Keratinocyte (primary cell): ENCODE data around the gene SOAT1. TPM values are rescaled to one million over a fixed set of nuclear protein-coding genes. Genes with fewer than 3 reads are reported as not detected.

ENCODE experiments used
- DNase-seq: peaks from one replicate; pipeline ENCODE4 v3.0.0-alpha.2; 2011; ENCODE audit warnings: low read depth, missing footprints, low spot score
- FAIRE-seq: peaks from 2 replicates; lab custom pipeline; 2011; peaks lifted over from hg19 to GRCh38; lab: Jason Lieb, UNC
- H2AFZ ChIP-seq: 2 replicates; pipeline ENCODE4 v1.6.0; 2012; ENCODE audit warnings: low read length, control low read depth, inconsistent platforms; ENCODE audit not compliant: control insufficient read depth
- H3K27ac ChIP-seq: 2 replicates; pipeline ENCODE4 v1.5.1; 2011; ENCODE audit warnings: low read length; ENCODE audit not compliant: control insufficient read depth, insufficient read depth
- H3K27me3 ChIP-seq: 3 replicates; pipeline ENCODE4 v1.6.0; 2011; ENCODE audit warnings: low read length; ENCODE audit not compliant: control insufficient read depth, insufficient read depth; ENCODE audit errors: extremely low read depth
- H3K36me3 ChIP-seq, 2 experiments: 2 replicates in 1 of 2; 3 replicates in 1 of 2; pipeline ENCODE4 v1.5.1; 2011; ENCODE audit warnings: low read length in 2 of 2, mild to moderate bottlenecking in 1 of 2; ENCODE audit not compliant: control insufficient read depth in 2 of 2, insufficient read depth in 2 of 2; ENCODE audit errors: extremely low read depth in 1 of 2
- H3K4me1 ChIP-seq: 3 replicates; pipeline ENCODE4 v1.5.1; 2011; ENCODE audit warnings: low read length; ENCODE audit not compliant: control insufficient read depth, insufficient read depth; ENCODE audit errors: extremely low read depth
- H3K4me2 ChIP-seq: 3 replicates; pipeline ENCODE4 v1.6.0; 2011; ENCODE audit warnings: low read depth, low read length; ENCODE audit not compliant: control insufficient read depth, insufficient read depth; ENCODE audit errors: extremely low read depth
- H3K4me3 ChIP-seq, 3 experiments: fragments of 200-600 bp in 1 of 3; sonication (generic) in 1 of 3; 2 replicates in 2 of 3; 3 replicates in 1 of 3; pipeline ENCODE4 v1.5.1; 2011 to 2016; ENCODE audit warnings: low read length in 3 of 3, mild to moderate bottlenecking in 3 of 3, control low read depth in 2 of 3, inconsistent platforms in 1 of 3, low read depth in 1 of 3, mixed read lengths in 1 of 3, mixed run types in 1 of 3, moderate library complexity in 1 of 3; ENCODE audit not compliant: control insufficient read depth in 2 of 3, insufficient read depth in 2 of 3; ENCODE audit errors: extremely low read depth in 1 of 3
- H3K79me2 ChIP-seq: 2 replicates; pipeline ENCODE4 v1.6.0; 2012; ENCODE audit warnings: low read length; ENCODE audit not compliant: control insufficient read depth, insufficient read depth
- H3K9ac ChIP-seq: 3 replicates; pipeline ENCODE4 v1.6.0; 2011; ENCODE audit warnings: low read length; ENCODE audit not compliant: control insufficient read depth, insufficient read depth; ENCODE audit errors: extremely low read depth
- H3K9me1 ChIP-seq: 3 replicates; pipeline ENCODE4 v1.6.0; 2011; ENCODE audit warnings: low read length; ENCODE audit not compliant: control insufficient read depth, insufficient read depth; ENCODE audit errors: extremely low read depth
- H3K9me3 ChIP-seq: 2 replicates; pipeline ENCODE4 v1.5.1; 2012; ENCODE audit warnings: low read depth, low read length; ENCODE audit not compliant: control insufficient read depth
- H4K20me1 ChIP-seq: 3 replicates; pipeline ENCODE4 v1.6.0; 2011; ENCODE audit warnings: low read length; ENCODE audit not compliant: control insufficient read depth, insufficient read depth; ENCODE audit errors: extremely low read depth
- CTCF ChIP-seq, 3 experiments: IDR thresholded peaks in 1 of 3; conservative IDR thresholded peaks in 1 of 3; optimal IDR thresholded peaks in 1 of 3; 2 replicates in 2 of 3; 3 replicates in 1 of 3; pipeline versions ENCODE3 to v1.5.1; 2011; ENCODE audit warnings: low read length in 3 of 3, mild to moderate bottlenecking in 3 of 3, moderate library complexity in 2 of 3, control low read depth in 1 of 3, inconsistent platforms in 1 of 3; ENCODE audit not compliant: insufficient read depth in 2 of 3; ENCODE audit errors: extremely low read depth in 1 of 3
- EZH2 ChIP-seq: IDR thresholded peaks from one replicate; pipeline ENCODE4 v1.6.1; 2012; ENCODE audit warnings: inconsistent platforms, mild to moderate bottlenecking, low read length, moderate library complexity
- dilution Hi-C: fragments of 300-500 bp; cut with MboI; formaldehyde crosslinking; loops from one replicate; pipeline ENCODE4 v1.7.0; 2020; ENCODE audit warnings: low sequenced_read_pairs; ENCODE audit not compliant: extremely low pct_ligation_motif_present
- polyA plus RNA-seq, 5 experiments: library from polyadenylated mRNA; depleted of rRNA in 3 of 5; stranded (reverse) in 3 of 5; stranded (forward) in 1 of 5; unstranded in 1 of 5; fragments of >200 nt; gene quantifications; 1 replicate in 1 of 5; 2 replicates in 3 of 5; 3 replicates in 1 of 5; pipeline versions ENCODE4 v1.2.1 to v1.2.3, GENCODE V29; 2011 to 2012; ENCODE audit warnings: missing spikeins in 2 of 5, low read depth in 1 of 5, low replicate concordance in 1 of 5

SOAT1 gene
- polyA plus RNA-seq, 1 donor (not counting 4 experiments of a cell fraction or from before 2014, with no cell fraction given), result 62.9 TPM

- H2AFZ ChIP-seq, result no peak overlapping the region
- peaks cover 60% of the 10 kb centered on the region for H3K79me2 ChIP-seq
- no peaks in the 10 kb centered on the region for H4K20me1 ChIP-seq
- peak; percentile 44 for DNase-seq
- peaks cover 4 to 13% of the 10 kb centered on the region in 2 experiments for H3K36me3 ChIP-seq
- H3K9ac ChIP-seq, result peak overlapping the region; percentile 59
- no peaks in the 10 kb centered on the region for H3K9me1 ChIP-seq
- dilution Hi-C loops, result no loop called here
- no peaks in the 10 kb centered on the region for H3K9me3 ChIP-seq
- no peaks in the 10 kb centered on the region for H3K27me3 ChIP-seq
- peak overlapping the region; percentile 69 for H3K4me2 ChIP-seq
- peaks cover 18% of the 10 kb centered on the region for H3K4me1 ChIP-seq
- no peak overlapping the region for H3K4me3 ChIP-seq
- no peak for TF ChIP-seq EZH2
- TF ChIP-seq CTCF (optimal IDR thresholded peaks at IDR 0.05 in 1 of 3, IDR thresholded peaks at IDR 0.05 in 1 of 3, conservative IDR thresholded peaks at IDR 0.05 in 1 of 3; ENCODE audit: extremely low read depth in 1 of 3, insufficient read depth in 2 of 3, low read length in 3 of 3), result no peak
- FAIRE-seq, result peak; percentile 63
- H3K27ac ChIP-seq, result peak overlapping the region; percentile 95
Measured at GRCh38 chr1:179310291-179310690, 16.7 kb downstream of the SOAT1 start.

GRCh38 chr1:179310721-179311120 is 17.1 kb downstream of the SOAT1 start:
- Histone ChIP-seq H4K20me1 (no peaks in the 10 kb centered on the region), H3K4me2 (peak overlapping the region; percentile 69), H3K4me3 (no peak overlapping the region), H3K9me3 (no peaks in the 10 kb centered on the region), H3K4me1 (peaks cover 18% of the 10 kb centered on the region), H2AFZ (no peak overlapping the region), H3K36me3 (peaks cover 4 to 13% of the 10 kb centered on the region in 2 experiments), H3K27me3 (no peaks in the 10 kb centered on the region), H3K79me2 (peaks cover 59% of the 10 kb centered on the region), H3K9me1 (no peaks in the 10 kb centered on the region), H3K9ac (peak overlapping the region; percentile 59), H3K27ac (peak overlapping the region; percentile 95)
- DNase-seq (peak; percentile 76), FAIRE-seq (peak; percentile 78)
- no peak for TF ChIP-seq CTCF (optimal IDR thresholded peaks at IDR 0.05 in 1 of 3, IDR thresholded peaks at IDR 0.05 in 1 of 3, conservative IDR thresholded peaks at IDR 0.05 in 1 of 3; ENCODE audit: extremely low read depth in 1 of 3, insufficient read depth in 2 of 3, low read length in 3 of 3)
- TF ChIP-seq EZH2, result no peak
- dilution Hi-C loops, result no loop called here
